HepG2 (cell line): ENCODE measurements around the gene CLCN2. TPM values are rescaled to one million over a fixed set of nuclear protein-coding genes. Genes with fewer than 3 reads are reported as not detected.
A peak's percentile ranks its signal among the peaks of the same experiment; 100 is the strongest.

Experiments used
- KAT2B ChIP-seq: fragments of 150-350 bp; IDR thresholded peaks from 2 replicates; pipeline ENCODE4 v1.6.1; 2014; ENCODE audit warnings: low read depth, low read length, borderline replicate concordance
- ZNF225 ChIP-seq: sonication (generic); formaldehyde crosslinking; IDR thresholded peaks from 2 replicates; pipeline ENCODE4 v1.4.0; 2020; ENCODE audit warnings: mild to moderate bottlenecking, missing genetic modification reagents
- ZNF230 ChIP-seq: sonication (generic); formaldehyde crosslinking; IDR thresholded peaks from 2 replicates; pipeline ENCODE4 v1.4.0; 2020; ENCODE audit warnings: mild to moderate bottlenecking, missing genetic modification reagents
- ZNF326 ChIP-seq: sonication (generic); formaldehyde crosslinking; IDR thresholded peaks from 2 replicates; pipeline ENCODE4 v1.4.0; 2020; ENCODE audit warnings: missing genetic modification reagents, borderline replicate concordance
- ZNF333 ChIP-seq: sonication (generic); formaldehyde crosslinking; IDR thresholded peaks from 2 replicates; pipeline ENCODE4 v1.4.0; 2020; ENCODE audit warnings: mild to moderate bottlenecking, missing genetic modification reagents, borderline replicate concordance
- ZNF766 ChIP-seq: sonication (generic); formaldehyde crosslinking; IDR thresholded peaks from 2 replicates; pipeline ENCODE4 v1.5.0; 2020; ENCODE audit warnings: missing genetic modification reagents, borderline replicate concordance
- polyA plus RNA-seq, 8 experiments: library from polyadenylated mRNA; depleted of rRNA in 3 of 8; stranded (reverse) in 7 of 8; unstranded in 1 of 8; fragments of >200 nt; fragmentation: Illumina TruSeq in 4 of 8; extraction: Trizol in 4 of 8; gene quantifications; 2 replicates each; pipeline versions ENCODE4 v1.2.1 to v1.2.3, GENCODE V29; 2011 to 2016; ENCODE audit warnings: low read depth in 4 of 8, missing spikeins in 1 of 8, mixed read lengths in 1 of 8; ENCODE audit not compliant: insufficient read depth in 1 of 8
- total RNA-seq, 5 experiments: library from RNA; depleted of rRNA; stranded (reverse); fragments of >200 nt; fragmentation: Illumina TruSeq; extraction: Trizol; gene quantifications; 2 replicates each; pipeline ENCODE4 v1.2.3, GENCODE V29; 2016; ENCODE audit warnings: low read depth in 1 of 5
- TF ChIP-seq, protein P1 (sequence below): sonication (generic); formaldehyde crosslinking; IDR thresholded peaks from 2 replicates; pipeline ENCODE4 v1.5.0; 2020; ENCODE audit warnings: mild to moderate bottlenecking, missing genetic modification reagents, borderline replicate concordance
- TF ChIP-seq, protein P2 (sequence below): sonication (generic); formaldehyde crosslinking; IDR thresholded peaks from 2 replicates; pipeline ENCODE4 v1.9.0; 2022; ENCODE audit warnings: missing genetic modification reagents, mild to moderate bottlenecking, borderline replicate concordance
- TF ChIP-seq, protein P3 (sequence below): sonication (generic); formaldehyde crosslinking; IDR thresholded peaks from 2 replicates; pipeline ENCODE4 v1.5.1; 2020; ENCODE audit warnings: mild to moderate bottlenecking, moderate library complexity, missing genetic modification reagents
- TF ChIP-seq, protein P4 (sequence below): sonication (generic); formaldehyde crosslinking; IDR thresholded peaks from 2 replicates; pipeline ENCODE4 v1.5.1; 2020; ENCODE audit warnings: missing genetic modification reagents, mild to moderate bottlenecking, borderline replicate concordance
- TF ChIP-seq, protein P5 (sequence below): sonication (generic); formaldehyde crosslinking; IDR thresholded peaks from 2 replicates; pipeline ENCODE4 v1.4.0; 2020; ENCODE audit warnings: missing genetic modification reagents, borderline replicate concordance
- TF ChIP-seq, protein P6 (sequence below): IDR thresholded peaks from 2 replicates; pipeline ENCODE4 v1.6.1; 2016; ENCODE audit warnings: mild to moderate bottlenecking, missing biosample characterization, missing genetic modification reagents
- TF ChIP-seq, protein P7 (sequence below): sonication (generic); formaldehyde crosslinking; IDR thresholded peaks from 2 replicates; pipeline ENCODE4 v1.5.0; 2020; ENCODE audit warnings: mild to moderate bottlenecking, missing genetic modification reagents

The CLCN2 gene
- total and polyA plus RNA-seq, 2 of the 13 experiments (the other 11 are each of a cell fraction or from before 2014, with no cell fraction given), result 11.4 to 13.5 TPM

DNA sequence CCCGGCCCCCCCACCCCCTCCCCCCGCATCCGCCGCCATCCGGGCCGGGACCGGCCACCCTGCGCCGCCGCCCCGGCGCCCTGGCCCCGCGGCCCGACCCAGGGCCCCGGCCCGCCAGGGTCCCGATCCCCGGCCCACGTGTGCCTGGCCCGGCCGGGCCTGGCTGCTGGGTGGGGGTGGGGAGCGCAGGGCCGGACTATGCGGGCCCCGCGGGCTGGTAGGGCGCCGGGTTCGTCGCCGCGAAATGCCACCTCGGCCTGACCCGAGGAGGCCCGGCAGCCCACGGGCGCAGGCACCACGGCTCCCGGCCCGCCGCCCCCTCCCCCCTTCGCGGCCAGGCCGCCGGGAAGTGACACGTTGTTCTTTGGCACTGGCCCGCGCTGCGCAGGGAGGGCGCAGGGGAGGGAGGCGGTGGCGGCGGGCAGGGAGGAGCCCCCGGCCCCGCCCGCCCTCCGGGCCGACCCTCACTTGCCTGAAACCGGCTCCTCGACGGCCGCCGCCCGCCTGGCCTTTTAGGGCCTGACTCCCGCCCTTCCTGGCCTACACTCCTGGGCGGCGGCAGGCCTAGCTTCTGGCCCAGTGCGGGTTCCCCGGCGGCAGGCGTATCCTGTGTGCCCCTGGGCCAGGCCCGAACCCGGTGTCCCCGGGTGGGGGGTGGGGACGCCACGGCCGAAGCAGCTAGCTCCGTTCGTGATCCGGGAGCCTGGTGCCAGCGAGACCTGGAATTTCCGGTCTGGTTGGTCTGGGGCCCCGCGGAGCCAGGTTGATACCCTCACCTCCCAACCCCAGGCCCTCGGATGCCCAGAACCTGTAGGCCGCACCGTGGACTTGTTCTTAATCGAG, 46.5 kb downstream of the CLCN2 start (continued):
- TF ChIP-seq, protein P1, sequence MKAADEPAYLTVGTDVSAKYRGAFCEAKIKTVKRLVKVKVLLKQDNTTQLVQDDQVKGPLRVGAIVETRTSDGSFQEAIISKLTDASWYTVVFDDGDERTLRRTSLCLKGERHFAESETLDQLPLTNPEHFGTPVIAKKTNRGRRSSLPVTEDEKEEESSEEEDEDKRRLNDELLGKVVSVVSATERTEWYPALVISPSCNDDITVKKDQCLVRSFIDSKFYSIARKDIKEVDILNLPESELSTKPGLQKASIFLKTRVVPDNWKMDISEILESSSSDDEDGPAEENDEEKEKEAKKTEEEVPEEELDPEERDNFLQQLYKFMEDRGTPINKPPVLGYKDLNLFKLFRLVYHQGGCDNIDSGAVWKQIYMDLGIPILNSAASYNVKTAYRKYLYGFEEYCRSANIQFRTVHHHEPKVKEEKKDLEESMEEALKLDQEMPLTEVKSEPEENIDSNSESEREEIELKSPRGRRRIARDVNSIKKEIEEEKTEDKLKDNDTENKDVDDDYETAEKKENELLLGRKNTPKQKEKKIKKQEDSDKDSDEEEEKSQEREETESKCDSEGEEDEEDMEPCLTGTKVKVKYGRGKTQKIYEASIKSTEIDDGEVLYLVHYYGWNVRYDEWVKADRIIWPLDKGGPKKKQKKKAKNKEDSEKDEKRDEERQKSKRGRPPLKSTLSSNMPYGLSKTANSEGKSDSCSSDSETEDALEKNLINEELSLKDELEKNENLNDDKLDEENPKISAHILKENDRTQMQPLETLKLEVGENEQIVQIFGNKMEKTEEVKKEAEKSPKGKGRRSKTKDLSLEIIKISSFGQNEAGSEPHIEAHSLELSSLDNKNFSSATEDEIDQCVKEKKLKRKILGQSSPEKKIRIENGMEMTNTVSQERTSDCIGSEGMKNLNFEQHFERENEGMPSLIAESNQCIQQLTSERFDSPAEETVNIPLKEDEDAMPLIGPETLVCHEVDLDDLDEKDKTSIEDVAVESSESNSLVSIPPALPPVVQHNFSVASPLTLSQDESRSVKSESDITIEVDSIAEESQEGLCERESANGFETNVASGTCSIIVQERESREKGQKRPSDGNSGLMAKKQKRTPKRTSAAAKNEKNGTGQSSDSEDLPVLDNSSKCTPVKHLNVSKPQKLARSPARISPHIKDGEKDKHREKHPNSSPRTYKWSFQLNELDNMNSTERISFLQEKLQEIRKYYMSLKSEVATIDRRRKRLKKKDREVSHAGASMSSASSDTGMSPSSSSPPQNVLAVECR (CRISPR knock-in tag), result no peak; the same call in none of the 2 replicates
- TF ChIP-seq ZNF333 (CRISPR knock-in tag) (no peak), KAT2B (no peak), ZNF326 (CRISPR knock-in tag) (no peak), ZNF225 (0 out of 2 replicates have a peak, but pooled peaks have one; percentile 43), ZNF230 (CRISPR knock-in tag) (0 out of 2 replicates have a peak, but pooled peaks have one; percentile 45), ZNF766 (CRISPR knock-in tag) (no peak)
- TF ChIP-seq, protein P2, sequence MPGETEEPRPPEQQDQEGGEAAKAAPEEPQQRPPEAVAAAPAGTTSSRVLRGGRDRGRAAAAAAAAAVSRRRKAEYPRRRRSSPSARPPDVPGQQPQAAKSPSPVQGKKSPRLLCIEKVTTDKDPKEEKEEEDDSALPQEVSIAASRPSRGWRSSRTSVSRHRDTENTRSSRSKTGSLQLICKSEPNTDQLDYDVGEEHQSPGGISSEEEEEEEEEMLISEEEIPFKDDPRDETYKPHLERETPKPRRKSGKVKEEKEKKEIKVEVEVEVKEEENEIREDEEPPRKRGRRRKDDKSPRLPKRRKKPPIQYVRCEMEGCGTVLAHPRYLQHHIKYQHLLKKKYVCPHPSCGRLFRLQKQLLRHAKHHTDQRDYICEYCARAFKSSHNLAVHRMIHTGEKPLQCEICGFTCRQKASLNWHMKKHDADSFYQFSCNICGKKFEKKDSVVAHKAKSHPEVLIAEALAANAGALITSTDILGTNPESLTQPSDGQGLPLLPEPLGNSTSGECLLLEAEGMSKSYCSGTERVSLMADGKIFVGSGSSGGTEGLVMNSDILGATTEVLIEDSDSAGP (CRISPR knock-in tag), result no peak
- TF ChIP-seq, protein P3, sequence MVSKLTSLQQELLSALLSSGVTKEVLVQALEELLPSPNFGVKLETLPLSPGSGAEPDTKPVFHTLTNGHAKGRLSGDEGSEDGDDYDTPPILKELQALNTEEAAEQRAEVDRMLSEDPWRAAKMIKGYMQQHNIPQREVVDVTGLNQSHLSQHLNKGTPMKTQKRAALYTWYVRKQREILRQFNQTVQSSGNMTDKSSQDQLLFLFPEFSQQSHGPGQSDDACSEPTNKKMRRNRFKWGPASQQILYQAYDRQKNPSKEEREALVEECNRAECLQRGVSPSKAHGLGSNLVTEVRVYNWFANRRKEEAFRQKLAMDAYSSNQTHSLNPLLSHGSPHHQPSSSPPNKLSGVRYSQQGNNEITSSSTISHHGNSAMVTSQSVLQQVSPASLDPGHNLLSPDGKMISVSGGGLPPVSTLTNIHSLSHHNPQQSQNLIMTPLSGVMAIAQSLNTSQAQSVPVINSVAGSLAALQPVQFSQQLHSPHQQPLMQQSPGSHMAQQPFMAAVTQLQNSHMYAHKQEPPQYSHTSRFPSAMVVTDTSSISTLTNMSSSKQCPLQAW (CRISPR knock-in tag), result peak; percentile 40; the same call in 1 of the 2 replicates
- TF ChIP-seq, protein P4, sequence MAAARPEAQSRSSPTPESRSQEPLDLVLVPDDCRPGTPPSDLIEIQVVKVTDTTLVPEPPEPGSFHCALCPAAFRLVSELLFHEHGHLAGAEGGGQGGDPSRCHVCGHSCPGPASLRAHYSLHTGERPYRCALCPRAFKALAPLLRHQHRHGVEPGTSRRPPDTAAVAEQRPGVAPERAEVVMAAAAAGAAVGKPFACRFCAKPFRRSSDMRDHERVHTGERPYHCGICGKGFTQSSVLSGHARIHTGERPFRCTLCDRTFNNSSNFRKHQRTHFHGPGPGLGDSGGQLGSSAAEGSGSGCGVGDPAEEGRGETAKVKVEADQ (CRISPR knock-in tag), result no peak
- TF ChIP-seq, protein P5, sequence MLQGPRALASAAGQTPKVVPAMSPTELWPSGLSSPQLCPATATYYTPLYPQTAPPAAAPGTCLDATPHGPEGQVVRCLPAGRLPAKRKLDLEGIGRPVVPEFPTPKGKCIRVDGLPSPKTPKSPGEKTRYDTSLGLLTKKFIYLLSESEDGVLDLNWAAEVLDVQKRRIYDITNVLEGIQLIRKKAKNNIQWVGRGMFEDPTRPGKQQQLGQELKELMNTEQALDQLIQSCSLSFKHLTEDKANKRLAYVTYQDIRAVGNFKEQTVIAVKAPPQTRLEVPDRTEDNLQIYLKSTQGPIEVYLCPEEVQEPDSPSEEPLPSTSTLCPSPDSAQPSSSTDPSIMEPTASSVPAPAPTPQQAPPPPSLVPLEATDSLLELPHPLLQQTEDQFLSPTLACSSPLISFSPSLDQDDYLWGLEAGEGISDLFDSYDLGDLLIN (CRISPR knock-in tag), result no peak
- TF ChIP-seq, protein P6, sequence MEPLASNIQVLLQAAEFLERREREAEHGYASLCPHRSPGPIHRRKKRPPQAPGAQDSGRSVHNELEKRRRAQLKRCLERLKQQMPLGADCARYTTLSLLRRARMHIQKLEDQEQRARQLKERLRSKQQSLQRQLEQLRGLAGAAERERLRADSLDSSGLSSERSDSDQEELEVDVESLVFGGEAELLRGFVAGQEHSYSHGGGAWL (CRISPR knock-in tag), result no peak
- TF ChIP-seq, protein P7, sequence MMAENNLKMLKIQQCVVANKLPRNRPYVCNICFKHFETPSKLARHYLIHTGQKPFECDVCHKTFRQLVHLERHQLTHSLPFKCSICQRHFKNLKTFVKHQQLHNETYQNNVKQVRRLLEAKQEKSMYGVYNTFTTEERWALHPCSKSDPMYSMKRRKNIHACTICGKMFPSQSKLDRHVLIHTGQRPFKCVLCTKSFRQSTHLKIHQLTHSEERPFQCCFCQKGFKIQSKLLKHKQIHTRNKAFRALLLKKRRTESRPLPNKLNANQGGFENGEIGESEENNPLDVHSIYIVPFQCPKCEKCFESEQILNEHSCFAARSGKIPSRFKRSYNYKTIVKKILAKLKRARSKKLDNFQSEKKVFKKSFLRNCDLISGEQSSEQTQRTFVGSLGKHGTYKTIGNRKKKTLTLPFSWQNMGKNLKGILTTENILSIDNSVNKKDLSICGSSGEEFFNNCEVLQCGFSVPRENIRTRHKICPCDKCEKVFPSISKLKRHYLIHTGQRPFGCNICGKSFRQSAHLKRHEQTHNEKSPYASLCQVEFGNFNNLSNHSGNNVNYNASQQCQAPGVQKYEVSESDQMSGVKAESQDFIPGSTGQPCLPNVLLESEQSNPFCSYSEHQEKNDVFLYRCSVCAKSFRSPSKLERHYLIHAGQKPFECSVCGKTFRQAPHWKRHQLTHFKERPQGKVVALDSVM, result peak; percentile 44; the same call in 1 of the 2 replicates
